HG03108 (cell line): ENCODE results near the gene APCDD1L.
"Not testable (repeated sequence)": the region's sequence is repeated elsewhere in the genome, so short reads cannot be mapped to it uniquely, and the experiment has no call there.

Experiments
- ATAC-seq: cut with Tn5 transposase; IDR thresholded peaks from one replicate; pipeline ENCODE4 v1.9.1; 2021; ENCODE audit warnings: moderate library complexity; ENCODE audit not compliant: unreplicated experiment

APCDD1L gene

DNA sequence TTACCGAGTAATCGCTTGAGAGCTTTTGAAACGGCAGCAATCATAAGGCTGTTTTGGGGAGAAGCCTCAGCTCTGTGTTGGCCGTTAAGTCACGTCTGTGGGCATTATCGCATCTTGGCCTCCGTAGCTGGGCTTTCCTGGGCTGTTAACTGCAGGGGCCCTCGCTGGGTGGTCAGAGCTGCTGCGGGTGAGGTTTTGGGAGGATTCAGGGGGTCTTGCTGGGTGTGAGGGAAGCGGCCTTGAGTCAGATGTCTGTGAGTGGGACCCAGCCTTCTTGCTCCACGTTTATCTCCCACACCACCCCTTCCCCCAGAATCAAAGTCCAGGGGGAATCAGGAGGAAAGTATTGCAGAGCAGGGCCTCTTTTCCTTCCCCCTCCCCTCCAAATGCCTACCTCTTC is 3.2 kb upstream of the APCDD1L start:
- no peak for ATAC-seq

- ATAC-seq: no peak
Observed at GRCh38 chr20:58514321-58515232, 622 bp downstream of the APCDD1L start.

DNA sequence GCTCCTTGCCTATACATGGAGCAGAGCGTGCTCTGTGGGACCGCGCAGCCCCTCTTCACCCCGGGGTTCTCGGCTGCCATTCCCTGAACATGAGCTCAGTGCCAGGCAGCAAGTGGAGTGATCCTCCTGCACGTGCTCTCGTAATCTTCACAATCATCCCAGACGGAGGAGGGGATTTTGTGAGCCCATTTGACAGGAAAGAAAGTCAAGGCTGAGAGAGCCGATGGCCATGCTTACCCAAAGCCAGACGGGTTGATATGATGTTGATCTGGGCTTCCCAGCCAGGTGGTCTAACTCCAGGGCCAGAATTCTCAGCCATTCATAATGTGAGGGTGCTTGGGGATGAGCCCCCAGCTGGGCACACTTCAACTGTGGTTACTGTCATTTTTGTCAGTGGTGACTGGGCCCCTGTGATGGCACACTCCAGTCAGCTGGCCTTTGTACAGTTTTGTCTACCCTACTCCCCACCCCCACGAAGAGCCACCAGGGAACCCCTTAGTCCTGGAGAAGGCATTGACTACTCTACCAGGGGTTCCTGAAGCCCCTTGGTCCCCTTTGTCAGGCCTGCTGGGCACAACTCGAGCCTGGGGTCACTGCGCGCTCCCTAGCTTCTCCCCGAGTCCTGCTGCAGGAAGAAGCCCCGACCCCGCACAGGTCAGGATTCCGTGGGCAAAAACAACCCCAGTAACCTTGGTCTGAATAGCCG is 1.5 kb downstream of the APCDD1L start:
- no peak for ATAC-seq

DNA sequence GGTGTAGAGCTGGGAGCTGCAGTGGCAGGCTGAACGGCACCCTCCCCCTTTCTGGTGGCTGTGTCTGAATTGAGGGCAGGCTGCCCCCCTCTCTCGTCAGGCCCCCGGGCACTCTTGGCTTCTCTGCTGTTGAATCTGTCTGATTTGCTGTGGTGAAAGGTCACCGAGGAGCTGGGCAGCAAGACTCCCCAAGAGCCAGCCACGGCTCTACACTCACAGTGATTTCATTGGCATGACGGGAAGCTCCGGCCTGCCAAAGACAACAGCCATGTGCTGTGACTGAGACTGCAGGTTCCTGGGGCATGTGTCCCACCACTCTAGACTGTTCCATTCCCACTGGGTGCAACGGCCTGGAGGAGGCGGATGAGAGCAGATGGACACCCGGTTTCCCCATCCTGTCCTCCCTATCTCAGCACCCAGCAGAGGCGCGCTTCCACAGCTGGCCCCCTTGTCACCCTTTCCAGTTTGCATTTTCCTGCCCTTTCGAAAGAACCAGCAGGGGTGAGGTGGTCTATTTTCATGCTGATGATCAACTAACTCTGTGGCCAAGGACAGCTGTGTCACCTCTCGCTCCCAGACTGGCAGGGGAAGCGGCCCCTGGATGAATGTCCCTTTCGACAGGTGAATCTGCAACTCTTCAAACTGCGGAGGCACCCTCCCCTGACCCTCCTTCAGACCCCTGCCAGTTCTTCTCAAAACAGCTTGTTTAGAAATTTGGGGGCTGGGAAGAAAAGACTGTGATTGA is 2.2 kb downstream of the APCDD1L start:
- no peak for ATAC-seq

DNA sequence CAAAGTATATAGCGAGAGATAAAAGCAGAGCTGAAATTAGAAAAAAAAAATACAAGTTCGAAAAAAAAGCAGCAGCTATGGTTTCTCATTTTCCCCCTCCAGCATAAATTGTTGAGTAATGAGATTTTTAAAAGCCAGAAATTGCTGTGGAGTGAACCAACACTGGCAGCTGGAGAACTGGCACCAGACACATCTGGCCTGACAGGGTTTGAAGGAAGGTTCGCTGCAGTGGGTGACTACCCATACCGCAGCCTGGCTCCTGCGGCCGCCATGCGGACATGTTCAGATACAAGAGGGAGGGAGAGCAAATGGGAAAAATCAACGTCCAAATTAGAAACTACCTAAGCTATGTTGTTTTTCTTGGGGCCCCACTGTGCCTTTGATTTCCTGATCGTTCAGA is 3.3 kb downstream of the APCDD1L start:
- ATAC-seq: no peak

GRCh38 chr20:58511364-58511763 is 3.8 kb downstream of the APCDD1L start:
- ATAC-seq: no peak

DNA sequence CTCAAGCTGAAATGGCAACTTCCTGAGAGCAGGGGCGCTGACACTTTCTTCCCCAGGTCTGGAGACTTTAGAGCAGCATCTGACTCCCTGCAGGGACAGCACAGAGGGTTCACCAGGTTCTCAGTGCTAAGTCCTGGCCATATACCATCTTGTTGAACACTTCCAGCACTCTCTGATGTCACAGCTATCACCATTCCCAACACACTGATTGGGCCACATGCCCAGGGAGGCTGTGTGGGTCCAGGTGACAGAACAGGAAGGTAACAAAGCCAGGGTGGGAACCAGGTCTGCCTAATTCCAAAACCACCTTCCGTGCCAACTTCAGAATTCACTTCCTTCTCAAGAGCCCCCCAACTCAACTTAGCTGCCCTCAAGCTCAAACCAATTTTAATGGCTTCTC is 4.3 kb downstream of the APCDD1L start:
- no peak for ATAC-seq

- ATAC-seq: no peak
Observed at GRCh38 chr20:58508762-58509395, 6.3 kb downstream of the APCDD1L start.

DNA sequence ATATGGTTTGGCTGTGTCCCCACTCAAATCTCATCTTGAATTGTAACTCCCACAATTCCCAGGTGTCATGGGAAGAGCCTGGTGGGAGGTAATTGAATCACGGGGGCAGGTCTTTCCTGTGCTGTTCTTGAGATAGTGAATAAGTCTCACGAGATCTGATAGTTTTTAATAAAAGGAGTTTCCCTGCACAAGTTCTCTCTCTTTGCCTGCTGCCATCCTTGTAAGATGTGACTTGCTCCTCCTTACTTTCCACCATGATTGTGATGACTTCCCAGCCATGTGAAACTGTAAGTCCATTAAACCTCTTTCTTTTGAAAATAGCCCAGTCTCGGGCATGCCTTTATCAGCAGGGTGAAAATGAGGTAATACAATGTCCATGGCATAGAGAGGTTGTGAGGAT is 8.2 kb downstream of the APCDD1L start:
- ATAC-seq: not testable (repeated sequence)

GRCh38 chr20:58504566-58504965 is 10.6 kb downstream of the APCDD1L start:
- no peak for ATAC-seq

- no peak for ATAC-seq
Observed at GRCh38 chr20:58503668-58504067, 11.5 kb downstream of the APCDD1L start.

GRCh38 chr20:58500256-58500655 is 14.9 kb downstream of the APCDD1L start:
- ATAC-seq: no peak

GRCh38 chr20:58498470-58499068 is 16.6 kb downstream of the APCDD1L start:
- ATAC-seq: no peak

DNA sequence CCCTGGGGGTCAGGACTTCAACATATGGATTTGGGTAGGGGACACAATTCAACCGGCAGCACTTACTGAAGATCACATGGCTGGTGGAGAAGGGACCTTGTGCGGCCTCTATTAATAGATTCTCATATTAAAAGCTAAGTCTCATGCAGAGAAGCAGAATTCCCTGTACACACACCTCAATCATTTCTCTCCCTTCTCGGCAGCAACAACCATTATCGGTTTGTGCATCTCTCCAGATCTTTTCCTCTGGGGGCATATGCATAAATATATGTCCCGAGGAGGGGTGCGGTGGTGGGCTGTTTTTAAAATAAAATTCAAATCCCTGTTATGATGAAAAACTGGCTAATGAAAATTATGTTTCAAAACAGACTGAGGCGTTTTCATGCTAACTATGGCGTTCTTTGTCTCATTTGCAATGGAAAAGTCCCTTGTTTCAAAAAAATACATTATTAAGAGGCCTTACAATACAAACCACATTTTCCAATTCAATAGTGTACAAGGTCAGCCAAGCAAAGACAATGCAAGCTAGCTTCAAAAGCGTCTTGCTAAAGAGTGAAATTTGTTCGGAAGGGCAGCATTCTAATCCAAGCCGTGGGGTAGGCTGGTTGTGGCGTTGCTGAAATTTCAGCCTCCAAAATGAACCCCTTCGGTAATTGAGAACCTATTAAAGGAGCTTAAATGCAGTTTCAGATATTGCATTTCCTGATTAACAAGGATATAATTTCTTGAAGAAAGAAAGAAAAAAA is 17.3 kb downstream of the APCDD1L start:
- ATAC-seq: no peak

GRCh38 chr20:58497076-58497641 is 18.0 kb downstream of the APCDD1L start:
- ATAC-seq: no peak

GRCh38 chr20:58496429-58496769 is 18.8 kb downstream of the APCDD1L start:
- ATAC-seq: no peak

DNA sequence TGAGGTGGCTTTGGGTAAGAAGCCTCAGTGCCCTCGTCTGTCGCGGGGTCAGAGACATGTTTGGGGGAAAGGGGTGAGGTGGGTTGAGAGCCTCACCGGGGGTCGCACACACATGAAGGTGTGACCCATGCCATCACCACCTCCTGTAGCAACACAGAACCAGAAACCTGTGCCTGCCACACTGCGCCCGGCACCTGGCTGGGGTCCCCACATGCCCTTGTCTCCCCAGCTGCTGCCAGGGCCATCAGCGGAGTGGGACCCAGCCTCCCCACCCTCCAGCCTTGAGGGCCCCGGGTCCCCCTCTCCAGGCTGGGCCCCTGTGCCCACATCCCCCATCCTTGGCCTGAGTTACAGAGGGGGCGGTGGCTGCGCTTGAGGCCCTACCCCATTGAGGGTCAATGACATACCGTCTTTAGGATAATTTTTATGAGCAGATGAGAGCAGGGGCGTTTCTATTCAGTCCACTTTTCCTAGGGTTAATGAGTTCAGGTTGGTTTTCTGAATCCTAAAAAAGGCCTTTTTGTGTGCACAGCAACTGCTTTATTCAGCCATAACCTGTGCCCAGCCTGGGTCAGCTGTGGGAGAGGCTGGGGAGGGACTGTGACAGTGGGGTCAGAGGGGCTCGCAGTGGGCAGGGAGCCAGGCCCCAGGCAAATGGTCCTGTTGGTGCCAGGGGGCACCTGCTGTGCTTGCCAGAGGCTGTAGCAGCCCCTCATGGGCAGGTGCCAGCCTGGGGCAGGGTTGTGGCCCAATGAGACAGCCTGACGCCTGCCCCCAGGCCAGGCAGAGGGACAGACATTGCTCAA is 19.4 kb downstream of the APCDD1L start:
- ATAC-seq: no peak

DNA sequence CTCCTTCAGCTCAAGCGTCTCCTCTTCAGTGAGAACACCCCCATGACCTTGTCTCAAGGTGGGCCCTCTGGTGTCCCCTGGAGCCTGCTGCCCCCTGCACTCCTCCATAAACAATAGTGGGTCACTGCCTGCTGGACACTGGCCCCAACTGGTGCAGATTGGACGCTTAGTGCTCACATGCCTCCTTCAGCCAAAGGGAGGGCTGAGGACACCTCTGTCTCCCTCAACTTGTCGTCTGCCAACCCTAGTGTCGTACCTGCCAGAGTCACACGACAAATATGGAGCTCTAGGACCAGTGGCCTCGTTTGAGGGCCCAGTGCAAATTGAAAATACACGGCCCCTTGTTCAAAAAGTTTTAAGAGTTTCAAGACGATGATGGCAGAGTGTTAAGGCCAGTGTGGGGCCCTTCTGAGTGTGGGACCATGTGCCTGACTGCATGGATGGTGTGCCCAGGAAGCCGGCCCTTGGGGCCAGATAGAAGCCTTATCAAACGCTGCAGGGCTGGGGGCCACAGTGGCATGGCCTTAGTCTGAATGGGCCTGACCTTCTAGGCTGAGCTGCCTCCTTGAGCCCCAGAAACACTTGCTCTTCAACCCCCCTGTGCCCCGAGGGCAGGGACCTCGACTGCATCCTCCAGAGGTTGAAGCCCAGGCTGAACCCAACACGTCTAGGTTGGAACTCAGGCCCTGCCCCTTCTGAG is 20.1 kb downstream of the APCDD1L start:
- ATAC-seq: no peak
